ENCODE data around the gene ZBTB46. TPM values are rescaled to one million over a fixed set of nuclear protein-coding genes. Genes with fewer than 3 reads are reported as not detected.
"Not testable (repeated sequence)": the region's sequence is repeated elsewhere in the genome, so short reads cannot be mapped to it uniquely, and the experiment has no call there.

The ZBTB46 gene, protein sequence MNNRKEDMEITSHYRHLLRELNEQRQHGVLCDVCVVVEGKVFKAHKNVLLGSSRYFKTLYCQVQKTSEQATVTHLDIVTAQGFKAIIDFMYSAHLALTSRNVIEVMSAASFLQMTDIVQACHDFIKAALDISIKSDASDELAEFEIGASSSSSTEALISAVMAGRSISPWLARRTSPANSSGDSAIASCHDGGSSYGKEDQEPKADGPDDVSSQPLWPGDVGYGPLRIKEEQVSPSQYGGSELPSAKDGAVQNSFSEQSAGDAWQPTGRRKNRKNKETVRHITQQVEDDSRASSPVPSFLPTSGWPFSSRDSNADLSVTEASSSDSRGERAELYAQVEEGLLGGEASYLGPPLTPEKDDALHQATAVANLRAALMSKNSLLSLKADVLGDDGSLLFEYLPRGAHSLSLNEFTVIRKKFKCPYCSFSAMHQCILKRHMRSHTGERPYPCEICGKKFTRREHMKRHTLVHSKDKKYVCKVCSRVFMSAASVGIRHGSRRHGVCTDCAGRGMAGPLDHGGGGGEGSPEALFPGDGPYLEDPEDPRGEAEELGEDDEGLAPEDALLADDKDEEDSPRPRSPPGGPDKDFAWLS
- 1 to 10 TPM; 4.6 to 5.5 TPM for total RNA-seq

GRCh38 chr20:63830841-63831588, at the start of gene ZBTB46:
Gene ZBTB46 (minus strand): TSS chr20:63831264. CDS start chr20:63790757, 40,507 bp downstream.
- Mint-ChIP-seq H3K9me3 (no peaks in the 10 kb centered on the region), H3K4me3 (peak within 1 kb of the TSS; percentile 79), H3K27ac (peak within 1 kb of the TSS; percentile 14), H3K36me3 (peaks cover 2% of the 10 kb centered on the region), H3K4me1 (ENCODE audit: low read depth) (peaks cover 13% of the 10 kb centered on the region), H3K27me3 (peaks cover 35% of the 10 kb centered on the region)
- intact Hi-C loops (cut with micrococcal nuclease), result no loop called here
- ChIA-PET CTCF (no interaction called here), POLR2A (no interaction called here)
- DNase-seq, result no peak

DNA sequence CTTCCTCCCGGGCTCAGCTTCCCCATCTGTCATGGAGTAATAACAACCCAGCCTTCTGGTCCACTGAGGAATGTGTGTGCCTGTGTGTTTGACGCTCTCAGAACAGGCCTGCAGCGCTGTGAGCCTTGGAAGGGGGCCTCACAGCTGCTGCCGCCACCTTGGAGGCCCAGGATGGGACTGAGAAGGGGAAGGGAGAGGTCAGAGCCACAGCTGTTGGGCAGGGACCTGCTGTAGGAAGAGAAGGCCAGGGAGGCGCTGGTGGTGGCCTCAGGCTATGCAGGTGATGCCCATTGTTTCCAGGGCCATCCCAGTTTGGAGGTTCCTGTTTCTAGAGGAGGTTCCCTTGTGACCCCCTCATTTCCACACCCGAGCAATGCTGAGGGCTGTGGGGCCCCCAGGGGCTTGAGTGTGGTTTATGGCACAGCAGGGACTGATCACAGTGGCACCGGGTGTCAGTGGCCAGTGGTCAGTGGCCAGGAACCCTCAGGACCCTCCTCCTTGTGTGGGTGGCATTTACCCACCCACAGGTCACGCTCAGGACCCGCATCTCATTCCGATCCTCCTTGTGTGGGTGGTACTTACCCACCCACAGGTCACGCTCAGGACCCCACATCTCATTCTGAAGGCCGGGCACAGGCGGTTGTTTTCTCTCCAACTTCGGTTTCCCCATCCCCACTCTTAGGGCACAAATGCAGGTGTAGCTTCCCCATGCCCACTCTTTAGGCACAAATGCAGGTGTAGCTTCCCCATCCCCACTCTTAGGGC, 48.0 kb upstream of the ZBTB46 start:
- Mint-ChIP-seq H3K4me1 (ENCODE audit: low read depth) (peaks cover 3% of the 10 kb centered on the region), H3K4me3 (no peak overlapping the region), H3K36me3 (peaks cover 24% of the 10 kb centered on the region), H3K27ac (no peak overlapping the region), H3K27me3 (no peaks in the 10 kb centered on the region), H3K9me3 (no peaks in the 10 kb centered on the region)
- ChIA-PET POLR2A (no interaction called here), CTCF (interaction anchor here (1.1 kb wide), 1 partner anchor 159 kb away, joined by 3 read pairs; no protein-coding TSS in a partner anchor)
- DNase-seq, result no peak
- intact Hi-C loops (cut with micrococcal nuclease), result no loop called here

- intact Hi-C loops (cut with micrococcal nuclease), result no loop called here
- H3K4me3 Mint-ChIP-seq, result no peak overlapping the region
- DNase-seq, result no peak
- CTCF ChIA-PET, result interaction anchor here (1.1 kb wide), 1 partner anchor 161 kb away, joined by 3 read pairs; no protein-coding TSS in a partner anchor
- H3K4me1 Mint-ChIP-seq (ENCODE audit: low read depth), result peaks cover 10% of the 10 kb centered on the region
- H3K9me3 Mint-ChIP-seq, result no peaks in the 10 kb centered on the region
- POLR2A ChIA-PET, result no interaction called here
- no peaks in the 10 kb centered on the region for H3K27me3 Mint-ChIP-seq
- H3K27ac Mint-ChIP-seq, result no peak overlapping the region
- H3K36me3 Mint-ChIP-seq, result peaks cover 32% of the 10 kb centered on the region
Measured at GRCh38 chr20:63877755-63878470, 46.8 kb upstream of the ZBTB46 start.

- H3K36me3 Mint-ChIP-seq, result peaks cover 35% of the 10 kb centered on the region
- H3K4me1 Mint-ChIP-seq (ENCODE audit: low read depth), result peaks cover 12% of the 10 kb centered on the region
Measured at GRCh38 chr20:63876489-63877036, 45.5 kb upstream of the ZBTB46 start.

DNA sequence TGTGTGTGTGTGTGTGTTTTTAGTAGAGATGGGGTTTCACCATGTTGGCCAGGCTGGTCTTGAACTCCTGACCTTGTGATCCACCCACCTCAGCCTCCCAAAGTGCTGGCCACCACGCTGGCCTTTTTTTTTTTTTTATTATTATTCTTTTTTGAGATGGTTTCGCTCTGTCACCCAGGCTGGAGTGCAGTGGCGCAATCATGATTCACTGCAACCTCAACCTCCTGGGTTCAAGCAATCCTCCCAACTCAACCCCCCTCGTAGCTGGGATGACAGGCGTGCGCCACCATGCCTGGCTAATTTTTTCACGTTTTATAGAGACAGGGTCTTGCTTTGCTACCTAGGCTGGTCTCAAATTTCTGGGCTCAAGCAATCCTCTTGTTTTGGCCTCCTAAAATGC, 43.2 kb upstream of the ZBTB46 start:
- H3K27me3 Mint-ChIP-seq; H3K27ac Mint-ChIP-seq; DNase-seq; intact Hi-C loops (cut with micrococcal nuclease); H3K4me3 Mint-ChIP-seq; H3K9me3 Mint-ChIP-seq: not testable (repeated sequence)
- Mint-ChIP-seq H3K4me1 (ENCODE audit: low read depth) (peaks cover 12% of the 10 kb centered on the region), H3K36me3 (peaks cover 42% of the 10 kb centered on the region)
- ChIA-PET CTCF (interaction anchor here (0.6 to 0.8 kb wide), 2 partner anchors 9 to 88 kb away, joined by 3 to 4 read pairs; partner anchors contain the start of gene TPD52L2), POLR2A (interaction anchor here (0.6 to 1.3 kb wide), 3 partner anchors 9 to 346 kb away, joined by 3 to 8 read pairs (median 3); partner anchors contain the start of gene TPD52L2)

More at GRCh38 chr20:63876489-63877036, 45.5 kb upstream of the ZBTB46 start:
- no peak for DNase-seq
- ChIA-PET CTCF (interaction anchor here (0.6 to 0.7 kb wide), 2 partner anchors 90 to 308 kb away, joined by 3 read pairs; no protein-coding TSS in a partner anchor), POLR2A (no interaction called here)
- no peak overlapping the region for H3K27ac Mint-ChIP-seq
- intact Hi-C loops (cut with micrococcal nuclease), result no loop called here
- no peak overlapping the region for H3K4me3 Mint-ChIP-seq
- no peaks in the 10 kb centered on the region for H3K27me3 Mint-ChIP-seq
- no peaks in the 10 kb centered on the region for H3K9me3 Mint-ChIP-seq

- intact Hi-C loops (cut with micrococcal nuclease), result loop anchor here (1.0 to 2.0 kb wide), 2 partner anchors 8 to 23 kb away; partner anchors contain the start of gene TPD52L2
- ChIA-PET POLR2A (interaction anchor here (0.6 to 1.3 kb wide), 6 partner anchors 9 to 345 kb away, joined by 3 to 8 read pairs (median 3); partner anchors contain the start of gene TPD52L2), CTCF (interaction anchor here (0.5 to 2.1 kb wide), 6 partner anchors 8 to 107 kb away, joined by 3 to 7 read pairs (median 3); partner anchors contain the start of genes SAMD10 and TPD52L2)
- Mint-ChIP-seq H3K4me1 (ENCODE audit: low read depth) (peaks cover 12% of the 10 kb centered on the region), H3K4me3 (peak overlapping the region; percentile 26), H3K27me3 (no peaks in the 10 kb centered on the region), H3K9me3 (no peaks in the 10 kb centered on the region), H3K36me3 (peaks cover 46% of the 10 kb centered on the region), H3K27ac (peak overlapping the region; percentile 91)
- DNase-seq, result peak; percentile 77
Measured at GRCh38 chr20:63873477-63873971, 42.5 kb upstream of the ZBTB46 start.

GRCh38 chr20:63868264-63868663, 37.2 kb upstream of the ZBTB46 start:
- no peak for DNase-seq
- H3K9me3 Mint-ChIP-seq, result no peaks in the 10 kb centered on the region
- H3K4me1 Mint-ChIP-seq (ENCODE audit: low read depth), result peaks cover 32% of the 10 kb centered on the region
- no peak overlapping the region for H3K4me3 Mint-ChIP-seq
- CTCF ChIA-PET, result no interaction called here
- intact Hi-C loops (cut with micrococcal nuclease), result no loop called here
- H3K36me3 Mint-ChIP-seq, result peaks cover 41% of the 10 kb centered on the region
- POLR2A ChIA-PET, result no interaction called here
- H3K27me3 Mint-ChIP-seq, result no peaks in the 10 kb centered on the region
- H3K27ac Mint-ChIP-seq, result no peak overlapping the region

GRCh38 chr20:63867042-63867441, 36.0 kb upstream of the ZBTB46 start:
- H3K27ac Mint-ChIP-seq; H3K9me3 Mint-ChIP-seq; DNase-seq; intact Hi-C loops (cut with micrococcal nuclease); H3K27me3 Mint-ChIP-seq: not testable (repeated sequence)
- Mint-ChIP-seq H3K4me3 (peak overlapping the region; percentile 35), H3K4me1 (ENCODE audit: low read depth) (peaks cover 32% of the 10 kb centered on the region), H3K36me3 (peaks cover 37% of the 10 kb centered on the region)
- ChIA-PET CTCF (interaction anchor here (3.5 to 3.8 kb wide), 2 partner anchors 106 to 161 kb away, joined by 17 to 36 read pairs; partner anchors contain the start of genes ARFRP1 and ZGPAT), POLR2A (interaction anchor here (0.6 to 0.7 kb wide), 2 partner anchors 27 to 50 kb away, joined by 3 read pairs; no protein-coding TSS in a partner anchor)

- Mint-ChIP-seq H3K4me1 (ENCODE audit: low read depth) (peaks cover 32% of the 10 kb centered on the region), H3K27me3 (no peaks in the 10 kb centered on the region), H3K9me3 (no peaks in the 10 kb centered on the region), H3K36me3 (peaks cover 40% of the 10 kb centered on the region), H3K4me3 (peak within 1 kb of the TSS; percentile 78), H3K27ac (peak within 1 kb of the TSS; percentile 87)
- POLR2A ChIA-PET, result interaction anchor here (0.7 to 2.0 kb wide), 17 partner anchors 9 to 344 kb away, joined by 3 to 15 read pairs (median 3); partner anchors contain the start of genes ARFRP1, LIME1, LKAAEAR1 and PRPF6
- DNase-seq, result peak; percentile 99
- CTCF ChIA-PET, result interaction anchor here (0.8 to 3.8 kb wide), 17 partner anchors 9 to 344 kb away, joined by 3 to 36 read pairs (median 4); partner anchors contain the start of genes ARFRP1, DNAJC5, LIME1 and PPDPF
- intact Hi-C loops (cut with micrococcal nuclease), result loop anchor here (1.0 to 2.0 kb wide), 8 partner anchors 8 to 327 kb away; partner anchors contain the start of genes ARFRP1, DNAJC5 and PRPF6
Measured at GRCh38 chr20:63864978-63865640, 34.0 kb upstream of the ZBTB46 start, which contains the start of gene TPD52L2. Gene TPD52L2 (plus strand): TSS chr20:63865270. CDS start chr20:63865366, 96 bp downstream.
